ENCODE measurements around the gene ADORA2B. TPM values are rescaled to one million over a fixed set of nuclear protein-coding genes. Genes with fewer than 3 reads are reported as not detected.

ADORA2B gene
- total and polyA plus RNA-seq, 2 experiments from 2014 or later: 3.3 to 7.9 TPM

- Mint-ChIP-seq H3K27me3 (ENCODE audit: insufficient read depth, low read depth, poor library complexity) (peaks cover 4% of the 10 kb centered on the region), H3K9me3 (peaks cover 6% of the 10 kb centered on the region), H3K36me3 (ENCODE audit: low read depth) (peaks cover 83% of the 10 kb centered on the region), H3K4me3 (no peak overlapping the region), H3K4me1 (peaks cover 12% of the 10 kb centered on the region), H3K27ac (no peak overlapping the region)
- Histone ChIP-seq H3K4me2 (no peak overlapping the region), H2AFZ (no peak overlapping the region), H3K79me2 (replicated peaks; ENCODE audit: insufficient read depth) (peaks cover 35% of the 10 kb centered on the region), H3K27me3 (ENCODE audit: insufficient read depth) (no peaks in the 10 kb centered on the region), H3K4me1 (ENCODE audit: insufficient read depth) (peaks cover 12% of the 10 kb centered on the region), H3K27ac (ENCODE audit: low read depth) (no peak overlapping the region), H4K20me1 (replicated peaks; ENCODE audit: insufficient read depth) (peaks cover 22% of the 10 kb centered on the region), H3F3A (replicated peaks; ENCODE audit: low read depth) (no peaks in the 10 kb centered on the region; the same call in 1 of the 2 replicates), H3K36me3 (ENCODE audit: insufficient read depth) (peaks cover 68% of the 10 kb centered on the region), H3K4me3 (no peak overlapping the region), H3K9me2 (ENCODE audit: insufficient read depth) (no peaks in the 10 kb centered on the region)
- ATAC-seq (no peak), DNase-seq (ENCODE audit: low spot score) (no peak)
- TF ChIP-seq CTCF (conservative IDR thresholded peaks at IDR 0.05; ENCODE audit: low read depth in 2 of 2): no peak
These were observed 58.9 kb downstream of the ADORA2B start for GRCh38 chr17:16003841-16004240.

GRCh38 chr17:16005636-16006035, 60.7 kb downstream of the ADORA2B start:
- H3K36me3 Mint-ChIP-seq (ENCODE audit: low read depth): peaks cover 92% of the 10 kb centered on the region
- ATAC-seq: no peak
- H3K27ac ChIP-seq (ENCODE audit: low read depth): no peak overlapping the region

More at GRCh38 chr17:16005636-16006035, 60.7 kb downstream of the ADORA2B start:
- peaks cover under 1% of the 10 kb centered on the region for H3K27me3 Mint-ChIP-seq (ENCODE audit: insufficient read depth, low read depth, poor library complexity)
- DNase-seq (ENCODE audit: low spot score): no peak
- H3K9me2 ChIP-seq (ENCODE audit: insufficient read depth): no peaks in the 10 kb centered on the region
- H3K4me3 ChIP-seq: no peak overlapping the region
- H3K4me1 Mint-ChIP-seq: peaks cover 10% of the 10 kb centered on the region
- TF ChIP-seq CTCF (conservative IDR thresholded peaks at IDR 0.05; ENCODE audit: low read depth in 2 of 2) (no peak), ETS1 (IDR thresholded peaks at IDR 0.05) (no peak), POLR2AphosphoS5 (IDR thresholded peaks at IDR 0.05; ENCODE audit: low read depth) (no peak), JUNB (IDR thresholded peaks at IDR 0.05; ENCODE audit: unreplicated experiment) (no peak), STAT1 (IDR thresholded peaks at IDR 0.05; ENCODE audit: unreplicated experiment) (no peak), NANOG (IDR thresholded peaks at IDR 0.05; ENCODE audit: borderline replicate concordance) (no peak), ZNF331 (CRISPR knock-in tag; IDR thresholded peaks at IDR 0.05; ENCODE audit: low read depth) (no peak), ZNF462 (CRISPR knock-in tag; IDR thresholded peaks at IDR 0.05) (no peak)
- no peak overlapping the region for H3K27ac Mint-ChIP-seq
- no peak overlapping the region for H3K4me2 ChIP-seq
- no peak overlapping the region for H3K4me3 Mint-ChIP-seq
- H3K4me1 ChIP-seq (ENCODE audit: insufficient read depth): peaks cover 9% of the 10 kb centered on the region
- H3K9me3 Mint-ChIP-seq: peaks cover 6% of the 10 kb centered on the region
- peaks cover 75% of the 10 kb centered on the region for H3K36me3 ChIP-seq (ENCODE audit: insufficient read depth)
- no peaks in the 10 kb centered on the region; the same call in 1 of the 2 replicates for H3F3A ChIP-seq (replicated peaks; ENCODE audit: low read depth)
- peaks cover 29% of the 10 kb centered on the region for H3K79me2 ChIP-seq (replicated peaks; ENCODE audit: insufficient read depth)
- peaks cover 19% of the 10 kb centered on the region for H4K20me1 ChIP-seq (replicated peaks; ENCODE audit: insufficient read depth)
- no peaks in the 10 kb centered on the region for H3K27me3 ChIP-seq (ENCODE audit: insufficient read depth)
- H2AFZ ChIP-seq: no peak overlapping the region
